Bronchial epithelial cell (primary cell): Measurements from ENCODE around the gene RNPEP. TPM values are rescaled to one million over a fixed set of nuclear protein-coding genes. Genes with fewer than 3 reads are reported as not detected.

Experiments used
- DNase-seq: peaks from one replicate; pipeline ENCODE4 v3.0.0-alpha.2; 2010; ENCODE audit warnings: low read depth
- FAIRE-seq: peaks from 2 replicates; lab custom pipeline; 2011; peaks lifted over from hg19 to GRCh38; lab: Jason Lieb, UNC
- H3K27me3 ChIP-seq: 2 replicates; pipeline ENCODE4 v1.5.1; 2011; ENCODE audit warnings: low read length; ENCODE audit not compliant: control insufficient read depth, insufficient read depth
- H3K36me3 ChIP-seq: 2 replicates; pipeline ENCODE4 v1.5.1; 2011; ENCODE audit warnings: low read length; ENCODE audit not compliant: control insufficient read depth, insufficient read depth
- H3K4me3 ChIP-seq: 2 replicates; pipeline ENCODE4 v1.5.1; 2011; ENCODE audit warnings: mild to moderate bottlenecking, low read depth, low read length, control low read depth
- CTCF ChIP-seq: IDR thresholded peaks from 2 replicates; pipeline ENCODE4 v1.5.1; 2011; ENCODE audit warnings: mild to moderate bottlenecking, moderate library complexity, low read length, control low read depth, inconsistent platforms; ENCODE audit not compliant: insufficient read depth, severe bottlenecking
- total RNA-seq: library from RNA; depleted of rRNA; stranded (reverse); fragments of >200 nt; gene quantifications from 2 replicates; pipeline ENCODE4 v1.2.1, GENCODE V29; 2014

The RNPEP gene
- total RNA-seq, 1 donor from 2014 or later = 39.8 TPM

GRCh38 chr1:201966171-201966570, 16.3 kb upstream of the RNPEP start:
- no peak for FAIRE-seq
- H3K36me3 ChIP-seq = peaks cover 17% of the 10 kb centered on the region
- DNase-seq = no peak
- H3K27me3 ChIP-seq = no peaks in the 10 kb centered on the region
- no peak for TF ChIP-seq CTCF
- H3K4me3 ChIP-seq = no peak overlapping the region

GRCh38 chr1:201968202-201968925, 14.1 kb upstream of the RNPEP start:
- no peak for FAIRE-seq
- no peak for DNase-seq
- no peak for TF ChIP-seq CTCF
- Histone ChIP-seq H3K36me3 (peaks cover 12% of the 10 kb centered on the region), H3K4me3 (no peak overlapping the region), H3K27me3 (no peaks in the 10 kb centered on the region)

- DNase-seq (peak; percentile 7), FAIRE-seq (no peak)
- H3K36me3 ChIP-seq = peaks cover 5% of the 10 kb centered on the region
- H3K4me3 ChIP-seq = no peak overlapping the region
- H3K27me3 ChIP-seq = no peaks in the 10 kb centered on the region
- no peak for TF ChIP-seq CTCF
Observed at GRCh38 chr1:201970334-201971159, 11.9 kb upstream of the RNPEP start.

GRCh38 chr1:201982082-201982622, 296 bp upstream of the RNPEP start:
- H3K4me3 ChIP-seq = peak overlapping the region; percentile 83
- H3K36me3 ChIP-seq = peaks cover 1% of the 10 kb centered on the region
- DNase-seq (peak; percentile 33), FAIRE-seq (no peak)
- H3K27me3 ChIP-seq = no peaks in the 10 kb centered on the region
- no peak for TF ChIP-seq CTCF

- no peak for FAIRE-seq
- peak overlapping the region; percentile 83 for H3K4me3 ChIP-seq
- TF ChIP-seq CTCF = no peak
Observed at GRCh38 chr1:201983380-201983805, 945 bp downstream of the RNPEP start.

More at GRCh38 chr1:201983380-201983805, 945 bp downstream of the RNPEP start:
- Histone ChIP-seq H3K27me3 (no peaks in the 10 kb centered on the region), H3K36me3 (peaks cover 1% of the 10 kb centered on the region)
- no peak for DNase-seq
